TTC549 (cell line): Measurements from ENCODE around the gene RIBC1.
"Not testable (repeated sequence)": the region's sequence is repeated elsewhere in the genome, so short reads cannot be mapped to it uniquely, and the experiment has no call there.

Experiments
- FAIRE-seq: peaks from 2 replicates; lab custom pipeline; 2012; peaks lifted over from hg19 to GRCh38; lab: Jason Lieb, UNC

The RIBC1 gene

GRCh38 chrX:53422861-53423306 lies at the start of gene RIBC1:
TSS of gene RIBC1 (plus strand) at chrX:53422873. CDS start at chrX:53426277, 3,404 bp downstream.
- FAIRE-seq, result no peak

GRCh38 chrX:53373307-53373706 lies 49.4 kb upstream of the RIBC1 start:
- no peak for FAIRE-seq

- FAIRE-seq, result no peak
Measured at GRCh38 chrX:53374222-53374820, 48.4 kb upstream of the RIBC1 start.

GRCh38 chrX:53374923-53375322 lies 47.8 kb upstream of the RIBC1 start:
- no peak for FAIRE-seq

- no peak for FAIRE-seq
Measured at GRCh38 chrX:53376888-53377287, 45.8 kb upstream of the RIBC1 start.

GRCh38 chrX:53377464-53377863 lies 45.2 kb upstream of the RIBC1 start:
- FAIRE-seq, result no peak

- FAIRE-seq, result no peak
Measured at GRCh38 chrX:53379008-53379710, 43.5 kb upstream of the RIBC1 start.

GRCh38 chrX:53379747-53380146 lies 42.9 kb upstream of the RIBC1 start:
- no peak for FAIRE-seq

GRCh38 chrX:53383376-53384076 lies 39.1 kb upstream of the RIBC1 start:
- no peak for FAIRE-seq

- FAIRE-seq, result no peak
Measured at GRCh38 chrX:53395605-53396298, 26.9 kb upstream of the RIBC1 start.

GRCh38 chrX:53398216-53398615 lies 24.5 kb upstream of the RIBC1 start:
- no peak for FAIRE-seq

- no peak for FAIRE-seq
Measured at GRCh38 chrX:53403535-53403934, 19.1 kb upstream of the RIBC1 start.

- no peak for FAIRE-seq
Measured at GRCh38 chrX:53412446-53412845, 10.2 kb upstream of the RIBC1 start.

GRCh38 chrX:53420351-53420750 lies 2.3 kb upstream of the RIBC1 start:
- FAIRE-seq, result not testable (repeated sequence)

GRCh38 chrX:53421125-53421524 lies 1.5 kb upstream of the RIBC1 start:
- FAIRE-seq, result no peak

GRCh38 chrX:53421772-53422085 lies 944 bp upstream of the RIBC1 start:
- no peak for FAIRE-seq

GRCh38 chrX:53422086-53422860 lies 400 bp upstream of the RIBC1 start, which contains the start of gene SMC1A:
TSS of gene SMC1A (minus strand) at chrX:53422654. CDS start at chrX:53422600, 54 bp downstream.
- FAIRE-seq, result peak; percentile 96

GRCh38 chrX:53429755-53430154 lies 7.1 kb downstream of the RIBC1 start:
- FAIRE-seq, result no peak

GRCh38 chrX:53430231-53430630 lies 7.6 kb downstream of the RIBC1 start:
- no peak for FAIRE-seq

- FAIRE-seq, result no peak
Measured at GRCh38 chrX:53433651-53434639, 11.3 kb downstream of the RIBC1 start, which contains the start of gene HSD17B10. TSS of gene HSD17B10 (minus strand) at chrX:53434370. CDS start at chrX:53434345, 25 bp downstream.

GRCh38 chrX:53435997-53436396 lies 13.3 kb downstream of the RIBC1 start:
- peak; percentile 29 for FAIRE-seq
